Epithelial cell of esophagus (primary cell): ENCODE measurements around the gene GPC5.

ENCODE experiments used
- DNase-seq: peaks from one replicate; pipeline ENCODE4 v3.0.0; 2010; ENCODE audit warnings: low read depth
- H3K4me3 ChIP-seq: 2 replicates; pipeline ENCODE4 v1.5.1; 2011; ENCODE audit warnings: mild to moderate bottlenecking, low read length, control low read depth
- CTCF ChIP-seq: IDR thresholded peaks from 2 replicates; pipeline ENCODE4 v1.5.1; 2011; ENCODE audit warnings: low read depth, mild to moderate bottlenecking, low read length, control low read depth, inconsistent platforms; ENCODE audit not compliant: insufficient read depth; ENCODE audit errors: missing control alignments

GPC5 gene

GRCh38 chr13:91986761-91987483 lies 588.5 kb downstream of the GPC5 start:
- TF ChIP-seq CTCF, result no peak
- DNase-seq, result no peak
- no peak overlapping the region for H3K4me3 ChIP-seq

GRCh38 chr13:91988331-91988730 lies 589.9 kb downstream of the GPC5 start:
- no peak overlapping the region for H3K4me3 ChIP-seq
- TF ChIP-seq CTCF, result no peak
- DNase-seq, result no peak

- no peak for TF ChIP-seq CTCF
- no peak for DNase-seq
- H3K4me3 ChIP-seq, result no peak overlapping the region
Observed at GRCh38 chr13:92012787-92013186, 614.4 kb downstream of the GPC5 start.

- no peak overlapping the region for H3K4me3 ChIP-seq
- TF ChIP-seq CTCF, result no peak
- no peak for DNase-seq
Observed at GRCh38 chr13:92017737-92018136, 619.3 kb downstream of the GPC5 start.

GRCh38 chr13:92028695-92029094 lies 630.3 kb downstream of the GPC5 start:
- no peak overlapping the region for H3K4me3 ChIP-seq
- TF ChIP-seq CTCF, result no peak
- no peak for DNase-seq

GRCh38 chr13:92029641-92030040 lies 631.2 kb downstream of the GPC5 start:
- no peak overlapping the region for H3K4me3 ChIP-seq
- DNase-seq, result no peak
- TF ChIP-seq CTCF, result no peak

- no peak for TF ChIP-seq CTCF
- no peak for DNase-seq
- H3K4me3 ChIP-seq, result no peak overlapping the region
Observed at GRCh38 chr13:92038905-92039304, 640.5 kb downstream of the GPC5 start.
